BE2C (cell line): ENCODE results near the gene ECI2. TPM values are rescaled to one million over a fixed set of nuclear protein-coding genes. Genes with fewer than 3 reads are reported as not detected.
A peak's percentile ranks its signal among the peaks of the same experiment; 100 is the strongest.

Source experiments
- DNase-seq: peaks from one replicate; pipeline ENCODE4 v3.0.0-alpha.2; 2020
- H3K27me3 ChIP-seq: fragments of 250-450 bp; sonication (Bioruptor Pico); 2 replicates; pipeline ENCODE4 v1.5.1; 2020; ENCODE audit warnings: mild to moderate bottlenecking
- H3K36me3 ChIP-seq: fragments of 250-450 bp; sonication (Bioruptor Pico); 2 replicates; pipeline ENCODE4 v1.5.1; 2020; ENCODE audit warnings: mild to moderate bottlenecking
- H3K4me1 ChIP-seq: fragments of 250-450 bp; sonication (Bioruptor Pico); 2 replicates; pipeline ENCODE4 v1.5.1; 2020
- H3K4me3 ChIP-seq: 2 replicates; pipeline ENCODE4 v1.5.1; 2011; ENCODE audit warnings: low read depth, low read length
- H3K9me3 ChIP-seq: fragments of 250-450 bp; sonication (Bioruptor Pico); 2 replicates; pipeline ENCODE4 v1.5.1; 2020
- polyA plus RNA-seq: library from polyadenylated mRNA; unstranded; fragments of >200 nt; gene quantifications from one replicate; pipeline ENCODE4 v1.2.1, GENCODE V29; 2012; ENCODE audit warnings: low read depth, missing spikeins; ENCODE audit not compliant: insufficient read length, insufficient read depth
- TF ChIP-seq, protein P1 (sequence below): IDR thresholded peaks from 2 replicates; pipeline ENCODE4 v1.5.1; 2012; ENCODE audit warnings: mild to moderate bottlenecking, low read depth, low read length

The ECI2 gene, protein sequence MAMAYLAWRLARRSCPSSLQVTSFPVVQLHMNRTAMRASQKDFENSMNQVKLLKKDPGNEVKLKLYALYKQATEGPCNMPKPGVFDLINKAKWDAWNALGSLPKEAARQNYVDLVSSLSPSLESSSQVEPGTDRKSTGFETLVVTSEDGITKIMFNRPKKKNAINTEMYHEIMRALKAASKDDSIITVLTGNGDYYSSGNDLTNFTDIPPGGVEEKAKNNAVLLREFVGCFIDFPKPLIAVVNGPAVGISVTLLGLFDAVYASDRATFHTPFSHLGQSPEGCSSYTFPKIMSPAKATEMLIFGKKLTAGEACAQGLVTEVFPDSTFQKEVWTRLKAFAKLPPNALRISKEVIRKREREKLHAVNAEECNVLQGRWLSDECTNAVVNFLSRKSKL
- polyA plus RNA-seq = 4.4 TPM

GRCh38 chr6:4134841-4135664 is at the start of gene ECI2:
Gene ECI2, minus strand, starts transcription at chr6:4135575. Its CDS starts 15 bp downstream, at chr6:4135560.
- no peaks in the 10 kb centered on the region for H3K36me3 ChIP-seq
- TF ChIP-seq, protein P1, sequence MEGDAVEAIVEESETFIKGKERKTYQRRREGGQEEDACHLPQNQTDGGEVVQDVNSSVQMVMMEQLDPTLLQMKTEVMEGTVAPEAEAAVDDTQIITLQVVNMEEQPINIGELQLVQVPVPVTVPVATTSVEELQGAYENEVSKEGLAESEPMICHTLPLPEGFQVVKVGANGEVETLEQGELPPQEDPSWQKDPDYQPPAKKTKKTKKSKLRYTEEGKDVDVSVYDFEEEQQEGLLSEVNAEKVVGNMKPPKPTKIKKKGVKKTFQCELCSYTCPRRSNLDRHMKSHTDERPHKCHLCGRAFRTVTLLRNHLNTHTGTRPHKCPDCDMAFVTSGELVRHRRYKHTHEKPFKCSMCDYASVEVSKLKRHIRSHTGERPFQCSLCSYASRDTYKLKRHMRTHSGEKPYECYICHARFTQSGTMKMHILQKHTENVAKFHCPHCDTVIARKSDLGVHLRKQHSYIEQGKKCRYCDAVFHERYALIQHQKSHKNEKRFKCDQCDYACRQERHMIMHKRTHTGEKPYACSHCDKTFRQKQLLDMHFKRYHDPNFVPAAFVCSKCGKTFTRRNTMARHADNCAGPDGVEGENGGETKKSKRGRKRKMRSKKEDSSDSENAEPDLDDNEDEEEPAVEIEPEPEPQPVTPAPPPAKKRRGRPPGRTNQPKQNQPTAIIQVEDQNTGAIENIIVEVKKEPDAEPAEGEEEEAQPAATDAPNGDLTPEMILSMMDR = no peak
- no peak for DNase-seq

DNA sequence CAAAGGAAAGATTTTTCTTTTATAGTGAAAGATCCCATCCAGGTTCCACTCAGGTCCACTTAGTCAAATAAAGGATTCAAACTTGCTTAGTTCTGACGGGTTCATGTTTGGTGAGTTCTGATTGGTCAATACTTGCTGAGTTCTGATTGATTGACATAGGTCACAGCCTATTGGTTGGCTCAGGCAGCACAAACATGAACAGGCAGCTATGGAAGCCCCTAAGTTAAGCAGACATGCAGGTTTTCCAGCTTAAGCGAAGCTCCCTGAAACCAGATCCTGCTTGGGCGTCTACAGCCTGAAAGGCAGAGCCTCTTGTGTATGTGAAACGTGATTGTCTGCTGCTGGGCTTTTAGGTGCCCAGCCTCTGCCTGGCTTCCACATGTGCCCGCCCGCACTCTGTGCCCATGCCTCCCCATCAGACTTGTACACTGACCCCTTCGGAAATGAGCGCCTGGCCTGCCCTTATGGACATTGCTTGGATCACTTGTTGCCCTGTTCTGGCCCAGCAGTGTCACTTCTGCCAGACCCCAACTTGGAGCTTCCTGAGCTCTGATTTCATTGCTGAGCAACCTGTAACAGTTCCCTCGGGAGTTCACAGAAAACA is 45.4 kb upstream of the ECI2 start:
- Histone ChIP-seq H3K27me3 (no peaks in the 10 kb centered on the region), H3K9me3 (no peaks in the 10 kb centered on the region), H3K4me3 (no peak overlapping the region), H3K36me3 (no peaks in the 10 kb centered on the region), H3K4me1 (no peaks in the 10 kb centered on the region)
- DNase-seq = peak; percentile 23
- TF ChIP-seq, protein P1 = no peak

More at GRCh38 chr6:4134841-4135664, at the start of gene ECI2:
- Histone ChIP-seq H3K27me3 (peaks cover 25% of the 10 kb centered on the region), H3K4me1 (no peaks in the 10 kb centered on the region), H3K9me3 (no peaks in the 10 kb centered on the region), H3K4me3 (peak within 1 kb of the TSS; percentile 66)

GRCh38 chr6:4179960-4180651 is 44.7 kb upstream of the ECI2 start:
- DNase-seq = no peak
- no peak overlapping the region for H3K4me3 ChIP-seq
- H3K27me3 ChIP-seq = no peaks in the 10 kb centered on the region
- no peaks in the 10 kb centered on the region for H3K36me3 ChIP-seq
- TF ChIP-seq, protein P1 = no peak
- no peaks in the 10 kb centered on the region for H3K9me3 ChIP-seq
- no peaks in the 10 kb centered on the region for H3K4me1 ChIP-seq

GRCh38 chr6:4178737-4179333 is 43.5 kb upstream of the ECI2 start:
- no peaks in the 10 kb centered on the region for H3K4me1 ChIP-seq
- no peak overlapping the region for H3K4me3 ChIP-seq
- TF ChIP-seq, protein P1 = no peak
- H3K9me3 ChIP-seq = no peaks in the 10 kb centered on the region
- no peak for DNase-seq
- H3K36me3 ChIP-seq = no peaks in the 10 kb centered on the region
- no peaks in the 10 kb centered on the region for H3K27me3 ChIP-seq

GRCh38 chr6:4176907-4177306 is 41.5 kb upstream of the ECI2 start:
- Histone ChIP-seq H3K9me3 (no peaks in the 10 kb centered on the region), H3K4me1 (no peaks in the 10 kb centered on the region), H3K4me3 (no peak overlapping the region), H3K27me3 (no peaks in the 10 kb centered on the region), H3K36me3 (no peaks in the 10 kb centered on the region)
- no peak for DNase-seq
- TF ChIP-seq, protein P1 = no peak
